Measurements from ENCODE around the gene TMEM50A.
"Not testable (repeated sequence)": the region's sequence is repeated elsewhere in the genome, so short reads cannot be mapped to it uniquely, and the experiment has no call there.

Gene TMEM50A

GRCh38 chr1:25338188-25338981 lies at the start of gene TMEM50A:
TMEM50A (plus strand) TSS chr1:25338334; CDS start chr1:25340487, 2,153 bp downstream.
- peak; percentile 80 for DNase-seq

- DNase-seq, result not testable (repeated sequence)
Measured at GRCh38 chr1:25288573-25289101, 49.5 kb upstream of the TMEM50A start.

DNA sequence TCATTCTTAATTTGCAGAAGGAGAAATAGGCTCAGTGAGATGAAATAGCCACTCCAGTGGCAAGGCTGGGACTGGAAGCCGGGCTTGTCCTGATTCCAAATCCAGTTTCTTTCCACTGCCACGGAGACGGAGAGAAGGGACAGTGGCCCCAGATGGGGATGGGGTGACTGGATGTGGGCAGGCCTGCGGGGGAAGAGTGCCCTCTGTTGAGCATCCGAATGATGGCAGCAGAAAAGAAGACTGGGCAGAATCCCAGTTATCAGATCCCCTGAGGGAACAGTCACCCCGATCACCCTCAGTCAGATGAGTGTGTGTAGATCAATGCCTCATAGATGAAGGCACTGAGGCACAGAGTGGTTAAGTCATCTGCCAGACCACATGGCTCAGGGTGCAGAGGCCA lies 48.1 kb upstream of the TMEM50A start:
- DNase-seq, result not testable (repeated sequence)

- DNase-seq, result not testable (repeated sequence)
Measured at GRCh38 chr1:25293426-25293825, 44.7 kb upstream of the TMEM50A start.

DNA sequence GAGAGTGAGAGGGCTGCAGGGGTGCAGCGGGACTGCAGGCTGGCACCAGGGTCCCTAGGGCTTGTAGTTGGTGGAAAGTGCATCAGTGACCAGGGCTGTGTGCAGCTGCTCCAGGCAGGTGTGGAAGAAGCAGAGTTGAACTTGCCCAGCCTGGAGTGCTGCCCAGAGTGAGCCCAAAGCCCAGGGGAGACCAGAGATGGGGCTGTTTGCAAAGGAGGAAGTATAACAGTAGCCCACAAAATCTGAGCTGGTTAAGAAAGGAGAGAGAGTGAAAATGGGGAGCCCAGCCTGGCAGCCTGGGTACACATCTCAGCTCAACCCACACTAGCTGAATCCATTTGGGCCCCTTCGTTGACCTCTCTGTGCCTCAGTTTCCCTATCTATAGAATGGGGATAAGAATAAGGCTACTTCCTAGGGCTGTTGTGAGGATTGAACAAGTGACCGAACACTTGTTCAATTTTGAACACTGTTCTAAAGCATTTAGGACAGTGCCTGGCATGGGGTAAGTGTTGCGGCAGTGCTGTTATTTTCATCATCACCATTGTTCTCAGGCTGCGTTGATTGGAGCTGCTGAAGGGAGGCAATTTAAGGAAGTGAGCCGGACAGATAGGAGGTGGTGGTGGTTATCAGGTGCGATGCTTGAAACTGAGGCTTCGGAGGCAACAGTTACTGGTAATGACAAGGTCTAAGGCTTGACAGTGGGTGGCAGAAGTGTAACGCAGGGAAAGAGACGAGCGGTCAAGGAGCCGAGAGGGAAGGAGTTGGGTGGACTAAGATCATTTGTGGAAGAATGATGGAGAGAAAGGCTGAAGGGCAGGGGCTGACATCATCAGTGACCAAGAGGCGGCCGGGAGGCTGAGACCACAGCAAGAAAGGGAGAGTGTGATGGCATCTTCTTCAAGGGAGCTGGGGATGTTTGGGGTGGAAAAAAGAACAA lies 43.0 kb upstream of the TMEM50A start:
- not testable (repeated sequence) for DNase-seq

DNA sequence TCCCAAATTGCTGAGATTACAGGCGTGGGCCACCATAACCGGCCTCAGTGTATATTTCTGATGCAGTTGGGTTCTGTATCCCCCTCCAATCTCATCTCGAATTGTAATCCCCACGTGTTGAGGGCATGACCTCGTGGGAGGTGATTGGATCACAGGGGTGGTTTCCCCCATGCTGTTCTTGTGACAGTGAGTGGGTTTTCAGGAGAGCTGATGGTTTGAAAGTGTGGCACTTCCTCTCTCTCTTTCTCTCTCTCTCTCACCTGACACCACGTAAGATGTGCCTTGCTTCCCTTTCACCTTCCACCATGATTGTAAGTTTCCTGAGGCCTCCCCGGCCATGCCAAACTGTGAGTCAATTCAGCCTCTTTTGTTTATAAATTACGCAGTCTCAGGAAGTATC lies 41.6 kb upstream of the TMEM50A start:
- not testable (repeated sequence) for DNase-seq

GRCh38 chr1:25300729-25301128 lies 37.4 kb upstream of the TMEM50A start:
- not testable (repeated sequence) for DNase-seq

GRCh38 chr1:25302330-25302729 lies 35.8 kb upstream of the TMEM50A start:
- not testable (repeated sequence) for DNase-seq

DNA sequence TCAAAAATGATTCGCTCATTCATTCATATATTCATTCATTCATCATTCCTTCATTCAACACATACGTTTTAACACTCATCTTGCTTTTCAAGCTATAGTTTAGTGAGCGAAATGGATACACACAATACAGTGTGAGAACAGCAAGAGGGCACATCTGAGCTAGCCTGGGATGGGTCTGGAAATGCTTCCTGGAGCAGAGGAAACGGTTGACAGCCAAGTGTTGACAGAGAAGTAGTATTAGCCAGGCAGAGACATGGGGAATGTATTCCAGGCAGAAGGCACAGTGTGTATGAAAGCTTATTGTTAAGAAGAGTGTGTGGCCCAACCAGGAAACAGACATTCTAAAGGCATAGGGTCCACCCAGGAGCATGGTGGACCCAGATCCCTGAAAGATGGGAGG lies 33.2 kb upstream of the TMEM50A start:
- DNase-seq, result not testable (repeated sequence)

DNA sequence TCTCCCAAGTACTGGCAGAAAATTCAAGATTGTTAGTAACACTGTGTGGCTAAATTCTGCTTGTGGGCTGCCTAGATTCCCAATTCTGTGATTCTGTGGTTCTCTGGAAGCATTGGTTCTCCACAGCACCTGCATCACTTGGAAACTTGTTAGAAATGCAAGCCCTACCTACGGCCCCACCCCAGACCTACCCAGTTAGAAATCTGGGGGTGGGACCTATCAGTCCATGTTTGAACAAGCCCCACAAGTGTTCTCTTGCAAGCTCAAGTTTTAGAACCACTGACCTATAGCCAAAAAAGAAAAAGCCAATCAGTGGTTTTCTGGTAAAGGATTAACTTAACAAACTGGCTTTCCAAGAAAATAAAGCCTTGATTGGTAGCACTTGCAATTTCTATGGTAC lies 30.0 kb upstream of the TMEM50A start:
- not testable (repeated sequence) for DNase-seq

DNA sequence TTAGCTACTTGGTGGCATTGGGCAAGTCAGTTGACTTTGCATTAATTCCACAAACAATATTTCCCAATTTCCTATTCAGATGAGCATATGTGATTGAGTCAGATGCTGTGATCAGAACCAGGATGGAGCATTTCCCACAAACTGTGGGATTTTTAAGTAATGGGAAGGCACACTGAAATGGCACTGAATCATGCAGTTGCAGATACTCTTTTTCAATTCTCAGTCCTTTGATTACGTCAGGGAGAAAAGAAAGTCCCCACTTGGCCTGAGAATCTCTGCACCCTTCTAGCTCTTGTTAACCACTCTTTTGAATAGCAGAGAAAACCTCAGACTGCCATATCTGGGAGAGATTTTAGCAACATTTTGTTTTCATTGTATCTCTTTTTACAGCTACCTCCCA lies 29.0 kb upstream of the TMEM50A start:
- DNase-seq, result not testable (repeated sequence)

GRCh38 chr1:25309486-25309885 lies 28.6 kb upstream of the TMEM50A start:
- not testable (repeated sequence) for DNase-seq

DNA sequence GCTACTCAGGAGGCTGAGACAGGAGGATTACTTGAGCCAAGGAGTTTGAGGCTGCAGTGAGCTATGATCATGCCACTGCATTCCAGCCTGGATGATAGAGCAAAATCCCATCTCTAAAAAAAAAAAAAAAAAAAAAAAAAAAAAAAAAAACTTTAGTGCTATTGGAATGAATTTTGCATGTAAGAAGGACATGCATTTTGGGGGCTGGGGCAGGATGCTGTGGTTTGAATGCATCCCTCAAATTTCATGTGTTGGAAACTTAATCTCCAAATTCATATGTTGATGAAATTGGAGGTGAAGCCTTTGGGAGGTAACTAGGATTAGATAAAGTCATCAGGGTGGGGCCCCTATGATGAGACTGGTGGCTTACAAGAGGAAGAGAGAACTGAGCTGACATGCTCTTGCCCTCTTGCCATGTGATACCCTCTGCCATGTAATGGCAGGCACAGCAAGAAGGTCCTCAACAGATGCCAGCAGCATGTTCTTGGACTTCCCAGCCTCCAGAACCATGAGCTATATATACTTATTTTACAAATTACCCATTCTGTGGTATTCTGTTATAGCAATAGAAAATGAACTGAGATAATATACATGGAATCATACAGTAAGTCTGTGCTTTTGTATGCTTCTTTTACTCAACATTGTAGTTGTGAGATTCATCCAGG lies 25.2 kb upstream of the TMEM50A start:
- DNase-seq, result not testable (repeated sequence)

- DNase-seq, result not testable (repeated sequence)
Measured at GRCh38 chr1:25320314-25320938, 17.7 kb upstream of the TMEM50A start.

GRCh38 chr1:25322127-25322526 lies 16.0 kb upstream of the TMEM50A start:
- not testable (repeated sequence) for DNase-seq

DNA sequence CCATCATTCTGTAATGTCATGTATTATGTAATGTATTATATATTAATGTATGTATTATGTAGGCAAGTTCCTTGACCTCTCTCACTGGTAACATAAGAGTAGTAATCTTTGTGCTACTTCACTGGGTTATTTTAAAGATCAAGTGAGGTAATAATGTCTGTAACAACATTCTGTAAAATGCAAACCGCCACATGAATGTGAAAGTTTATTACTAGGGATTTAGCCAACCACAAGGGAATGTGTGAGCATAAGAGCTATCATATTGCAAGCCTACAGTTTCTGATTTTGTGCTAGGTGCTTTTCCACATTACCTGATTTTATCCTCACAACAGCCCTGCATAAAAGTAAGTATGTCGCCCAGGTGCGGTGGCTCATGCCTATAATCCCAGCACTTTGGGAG lies 13.7 kb upstream of the TMEM50A start:
- not testable (repeated sequence) for DNase-seq

DNA sequence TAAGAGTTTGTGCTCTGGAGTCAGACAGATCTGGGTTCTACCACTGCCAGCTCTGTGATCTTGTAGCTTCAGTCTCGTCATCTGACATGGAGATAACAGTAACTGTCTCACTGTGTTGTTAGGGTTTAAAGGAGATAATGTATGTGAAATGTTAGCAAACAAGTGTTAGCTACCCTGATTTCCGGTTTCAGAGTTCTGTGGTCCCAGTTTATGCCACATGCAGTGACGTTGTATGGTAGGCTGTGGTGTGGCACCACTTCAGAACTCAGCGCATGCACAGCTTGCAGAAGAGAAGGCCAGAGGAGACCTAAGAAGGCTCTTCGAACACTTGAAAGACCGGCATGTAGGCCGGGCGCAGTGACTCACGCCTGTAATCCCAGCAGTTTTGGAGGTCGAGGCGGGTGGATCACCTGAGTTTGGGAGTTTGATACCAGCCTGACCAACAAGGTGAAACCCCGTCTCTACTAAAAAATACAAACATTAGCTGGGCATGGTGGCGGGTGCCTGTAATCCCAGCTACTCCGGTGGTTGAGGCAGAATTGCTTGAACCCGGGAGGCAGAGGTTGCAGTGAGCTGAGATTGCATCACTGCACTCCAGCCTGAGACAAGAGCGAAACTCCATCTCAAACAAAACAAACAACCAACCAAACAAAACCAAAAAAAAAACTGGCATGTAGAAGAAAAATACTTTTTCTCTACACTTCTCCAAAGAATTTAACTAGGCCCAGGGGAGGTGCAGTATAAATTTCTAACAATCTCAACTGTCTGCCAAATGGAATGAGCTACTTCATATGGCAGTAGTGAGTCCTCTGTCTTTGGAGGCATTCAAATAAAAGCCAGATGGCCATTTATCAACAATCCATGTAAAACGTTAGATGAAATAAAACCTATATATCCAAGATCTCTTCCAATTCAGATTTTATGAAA lies 10.0 kb upstream of the TMEM50A start:
- DNase-seq, result not testable (repeated sequence)

DNA sequence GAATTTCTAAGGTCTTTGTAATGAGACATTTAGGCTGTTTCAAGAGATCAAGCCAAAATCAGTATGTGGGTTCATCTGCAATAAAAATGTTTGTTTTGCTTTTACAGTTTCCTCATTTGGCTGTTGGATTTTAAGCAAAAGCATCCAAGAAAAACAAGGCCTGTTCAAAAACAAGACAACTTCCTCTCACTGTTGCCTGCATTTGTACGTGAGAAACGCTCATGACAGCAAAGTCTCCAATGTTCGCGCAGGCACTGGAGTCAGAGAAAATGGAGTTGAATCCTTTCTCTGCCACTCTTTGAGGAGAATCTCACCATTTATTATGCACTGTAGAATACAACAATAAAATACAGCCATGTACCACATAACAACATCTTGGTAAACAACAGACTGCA lies 9.3 kb upstream of the TMEM50A start:
- DNase-seq, result not testable (repeated sequence)

DNA sequence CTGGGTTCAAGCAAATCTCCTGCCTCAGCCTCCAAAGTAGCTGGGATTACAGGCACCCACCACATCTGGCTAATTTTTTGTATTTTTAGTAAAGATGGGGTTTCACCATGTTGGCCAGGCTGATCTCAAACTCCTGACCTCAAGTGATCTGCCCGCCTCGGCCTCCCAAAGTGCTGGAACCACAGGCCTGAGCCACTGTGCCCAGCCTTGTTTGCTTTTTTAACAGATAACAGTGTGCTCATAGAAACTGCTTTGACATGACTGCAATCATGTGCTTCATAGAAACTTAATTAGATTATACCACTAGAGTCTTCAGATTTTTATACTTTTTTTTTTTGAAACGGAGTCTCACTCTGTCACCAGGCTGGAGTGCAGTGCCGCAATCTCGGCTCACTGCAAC lies 8.8 kb upstream of the TMEM50A start:
- not testable (repeated sequence) for DNase-seq

DNA sequence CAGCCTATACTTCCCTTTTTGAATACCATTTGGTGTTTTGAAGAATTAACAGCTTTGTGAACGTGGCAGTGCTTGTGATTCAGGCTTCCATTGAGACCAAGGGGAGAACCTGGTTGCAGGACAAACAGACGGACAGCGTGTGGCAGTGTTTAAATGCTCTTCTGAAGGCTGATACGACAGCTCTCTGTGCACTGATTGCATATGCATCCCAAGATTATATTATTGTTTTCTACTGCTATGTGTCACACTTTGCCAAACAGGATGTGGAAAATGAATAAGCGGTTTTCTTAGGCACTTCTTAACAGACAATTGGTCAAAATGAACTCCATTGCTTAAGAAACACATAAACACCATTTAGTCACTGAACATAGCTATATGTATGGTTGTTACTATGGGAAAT lies 8.2 kb upstream of the TMEM50A start:
- not testable (repeated sequence) for DNase-seq

DNA sequence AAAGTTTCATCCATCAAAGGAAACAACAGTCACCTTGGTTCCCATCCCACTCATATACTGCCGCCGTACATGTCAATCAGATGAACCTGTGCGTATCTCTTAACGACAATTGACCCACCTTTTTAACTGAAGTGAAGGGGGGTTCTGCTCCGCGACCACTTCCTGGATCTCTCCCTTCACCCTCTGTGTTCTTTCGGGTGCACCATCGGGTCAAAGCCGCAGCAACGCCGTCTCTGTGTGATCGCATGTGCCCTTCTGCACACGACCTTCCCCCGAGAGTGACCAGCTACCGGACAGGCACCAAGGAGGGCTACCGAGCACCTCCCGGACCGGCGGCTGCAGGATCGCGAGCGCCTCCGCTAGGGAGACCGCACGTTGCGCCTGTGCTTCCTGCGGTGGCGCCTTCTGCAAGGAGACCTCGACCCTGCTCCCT lies 1.2 kb upstream of the TMEM50A start:
- DNase-seq, result peak; percentile 18

All from CD4-positive, alpha-beta T cell treated with Interleukin-17A for 4 hours (primary cell).